GM12878 (cell line): ENCODE measurements around the gene RRN3.
"Not testable (repeated sequence)": the region's sequence is repeated elsewhere in the genome, so short reads cannot be mapped to it uniquely, and the experiment has no call there.

Source experiments
- CEBPB ChIP-seq, 2 experiments: fragments of 150-350 bp in 1 of 2; IDR thresholded peaks; 2 replicates each; pipeline ENCODE4 v1.6.1; 2012 to 2014; ENCODE audit warnings: low read depth in 2 of 2, low read length in 2 of 2, borderline replicate concordance in 1 of 2, inconsistent platforms in 1 of 2
- CHD2 ChIP-seq: IDR thresholded peaks from 2 replicates; pipeline ENCODE4 v1.6.1; 2011; ENCODE audit warnings: low read depth, low read length, improper control_type of control experiment, borderline replicate concordance
- EGR1 ChIP-seq, 2 experiments: IDR thresholded peaks; 1 replicate in 1 of 2; 2 replicates in 1 of 2; pipeline ENCODE4 v1.6.1; 2011 to 2012; ENCODE audit warnings: low read depth in 2 of 2, low read length in 2 of 2, borderline replicate concordance in 1 of 2, mild to moderate bottlenecking in 1 of 2, moderate library complexity in 1 of 2
- EP300 ChIP-seq, 2 experiments: fragments of 150-350 bp in 1 of 2; IDR thresholded peaks; 2 replicates each; pipeline ENCODE4 v1.6.1; 2011 to 2012; ENCODE audit warnings: low read depth in 2 of 2, low read length in 2 of 2, borderline replicate concordance in 1 of 2, improper control_type of control experiment in 1 of 2, inconsistent platforms in 1 of 2; ENCODE audit not compliant: control insufficient read depth in 1 of 2

- not testable (repeated sequence) for TF ChIP-seq CEBPB (IDR thresholded peaks at IDR 0.05; ENCODE audit: borderline replicate concordance in 1 of 2, low read depth in 2 of 2, low read length in 2 of 2); EP300 (IDR thresholded peaks at IDR 0.05; ENCODE audit: borderline replicate concordance in 1 of 2, control insufficient read depth in 1 of 2, low read depth in 2 of 2, low read length in 2 of 2); CHD2; EGR1 (IDR thresholded peaks at IDR 0.05; ENCODE audit: borderline replicate concordance in 1 of 2, low read depth in 2 of 2, low read length in 2 of 2)
Observed at GRCh38 chr16:15027051-15027450, 67.0 kb downstream of the RRN3 start.
